Measurements from ENCODE around the gene KDM5A.

- TF ChIP-seq CTCF (IDR thresholded peaks at IDR 0.05), result no peak
- no peak for TF ChIP-seq POLR2A (IDR thresholded peaks at IDR 0.05)
These were observed 30.0 kb downstream of the KDM5A start for GRCh38 chr12:359091-359490.
